Breast epithelium (tissue), 3 donors: ENCODE results near the gene PTH1R.

ENCODE experiments used
- CTCF ChIP-seq, 3 donors: fragments of 450-650 bp; IDR thresholded peaks; one replicate each; pipeline ENCODE4 v1.5.1; 2016 to 2017; ENCODE audit warnings: antibody characterized with exemption in 3 of 3, mild to moderate bottlenecking in 3 of 3, moderate library complexity in 3 of 3
- POLR2A ChIP-seq: fragments of 450-650 bp; IDR thresholded peaks from one replicate; pipeline ENCODE4 v1.6.1; 2016; ENCODE audit warnings: antibody characterized with exemption, mild to moderate bottlenecking, moderate library complexity
- POLR2AphosphoS5 ChIP-seq, 3 donors: sonication (generic); formaldehyde crosslinking; IDR thresholded peaks; one replicate each; pipeline ENCODE4 v1.6.1; 2017; ENCODE audit warnings: antibody characterized with exemption in 3 of 3

GRCh38 chr3:46843508-46843907 lies 34.0 kb upstream of the PTH1R start:
- TF ChIP-seq CTCF (IDR thresholded peaks at IDR 0.05) (no peak), POLR2A (no peak), POLR2AphosphoS5 (IDR thresholded peaks at IDR 0.05) (no peak)
